Ureter (tissue), 1 donor: ENCODE results near the gene PRR36. TPM values are rescaled to one million over a fixed set of nuclear protein-coding genes. Genes with fewer than 3 reads are reported as not detected.

Source experiments
- DNase-seq: peaks from one replicate; pipeline ENCODE4 v3.0.0-alpha.2; 2020; ENCODE audit warnings: low spot score
- total RNA-seq: library from RNA; stranded (reverse); gene quantifications from one replicate; pipeline ENCODE4 v1.2.4, GENCODE V29; 2023
- donor health status: DM: yes; HTN: yes; CAD: no.

The PRR36 gene
- total RNA-seq, 1 donor from 2014 or later: 2.0 TPM

DNA sequence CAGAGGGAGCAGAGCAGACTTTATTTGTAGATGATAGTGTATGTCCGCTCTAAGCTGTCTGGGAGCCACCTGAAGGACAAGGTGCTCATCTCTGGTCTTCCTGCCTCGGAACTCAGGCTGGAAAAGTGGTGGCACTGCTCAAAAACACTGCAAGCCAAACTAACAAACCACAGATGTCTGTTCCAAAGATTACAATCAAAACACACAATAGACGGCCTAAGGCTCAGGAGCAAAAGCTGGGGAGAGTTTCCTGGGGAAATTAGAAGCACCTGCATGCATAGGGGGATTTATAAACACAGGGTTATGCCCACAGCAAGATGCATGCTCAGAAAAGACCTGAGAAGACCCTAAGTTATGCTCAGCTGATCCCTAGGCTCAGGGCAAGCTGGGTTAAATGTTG lies 53.6 kb downstream of the PRR36 start:
- no peak for DNase-seq

DNA sequence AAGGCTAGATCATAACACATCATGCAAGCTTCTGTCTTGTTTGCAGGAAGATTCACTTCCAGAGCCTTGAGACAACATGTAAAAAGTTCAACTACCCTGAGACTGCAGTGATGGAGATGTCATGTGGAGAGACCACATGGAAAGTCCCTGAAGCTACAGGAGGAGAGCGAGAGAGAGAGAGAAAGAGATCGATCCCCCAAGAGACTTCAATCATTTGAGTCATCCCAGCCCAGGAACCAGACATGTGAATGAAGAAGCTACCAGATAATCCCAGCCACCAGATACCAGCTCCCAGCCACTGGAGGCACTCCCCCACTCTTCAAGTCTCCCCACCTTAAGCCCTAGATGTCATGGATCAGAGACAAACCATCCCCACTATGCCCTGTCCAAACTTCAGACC lies 54.9 kb downstream of the PRR36 start:
- DNase-seq: no peak

DNA sequence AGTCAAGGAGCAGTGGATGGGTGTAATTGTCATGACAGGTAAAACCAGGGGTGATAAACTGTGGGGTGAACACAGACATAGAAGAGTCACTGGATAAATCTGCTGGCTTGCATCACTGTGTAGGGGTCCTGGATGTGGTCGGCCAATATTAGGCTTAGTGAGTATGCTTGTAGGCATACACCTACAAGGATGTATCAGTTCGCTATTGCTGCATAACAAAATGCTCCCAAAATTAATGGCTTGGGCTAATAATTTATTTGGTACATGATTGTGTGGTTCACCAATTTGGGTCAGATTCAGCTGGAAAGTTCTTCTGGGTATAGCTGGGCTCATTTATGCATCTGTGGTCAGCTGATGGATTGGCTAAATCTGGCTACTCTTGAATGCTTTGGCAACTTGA lies 55.4 kb downstream of the PRR36 start:
- no peak for DNase-seq

Other genes starting within 250 kb of the PRR36 start
- 39.0 TPM for gene XAB2, start 244.8 kb downstream of the PRR36 start, total RNA-seq
- 66.7 TPM for gene PET100, start 244.6 kb downstream of the PRR36 start, total RNA-seq
- gene PCP2, start 240.7 kb downstream of the PRR36 start, total RNA-seq: 1.7 TPM
- gene STXBP2, start 237.3 kb downstream of the PRR36 start, total RNA-seq: 122 TPM
- not detected for gene RETN, start 205.3 kb downstream of the PRR36 start, total RNA-seq
- not detected for gene MCEMP1, start 197.3 kb downstream of the PRR36 start, total RNA-seq
- gene TRAPPC5, start 193.6 kb downstream of the PRR36 start, total RNA-seq: 80.8 TPM
- gene FCER2, start 172.3 kb downstream of the PRR36 start, total RNA-seq: not detected
- 0.57 TPM for gene CLEC4G, start 142.3 kb downstream of the PRR36 start, total RNA-seq
- gene CD209, start 126.9 kb downstream of the PRR36 start, total RNA-seq: 3.3 TPM
- gene CLEC4M, start 111.1 kb downstream of the PRR36 start, total RNA-seq: not detected
- gene EVI5L, start 44.2 kb downstream of the PRR36 start, total RNA-seq: 15.9 TPM
- gene LRRC8E, start 14.1 kb upstream of the PRR36 start, total RNA-seq: 8.5 TPM
- 35.1 TPM for gene MAP2K7, start 29.5 kb upstream of the PRR36 start, total RNA-seq
- 2.2 TPM for gene TGFBR3L, start 40.4 kb upstream of the PRR36 start, total RNA-seq
- gene SNAPC2, start 45.9 kb upstream of the PRR36 start, total RNA-seq: 21.0 TPM
- 2.2 TPM for gene CTXN1, start 51.7 kb upstream of the PRR36 start, total RNA-seq
- gene TIMM44, start 69.3 kb upstream of the PRR36 start, total RNA-seq: 78.3 TPM
- 77.9 TPM for gene ELAVL1, start 131.3 kb upstream of the PRR36 start, total RNA-seq
- gene CCL25, start 178.4 kb upstream of the PRR36 start, total RNA-seq: not detected